Activated CD4-positive, alpha-beta T cell treated with anti-CD3 and anti-CD28 coated beads for 24 hours (primary cell): Measurements from ENCODE around the gene ZBTB46.
"Not testable (repeated sequence)": the region's sequence is repeated elsewhere in the genome, so short reads cannot be mapped to it uniquely, and the experiment has no call there.

Experiments used
- DNase-seq, 2 donors: peaks; one replicate each; pipeline ENCODE4 v3.0.0-alpha.2; 2020; ENCODE audit warnings: low read depth in 2 of 2

Gene ZBTB46

GRCh38 chr20:63815615-63816253 is 15.3 kb downstream of the ZBTB46 start:
- no peak for DNase-seq

- DNase-seq = no peak
Observed at GRCh38 chr20:63814891-63815614, 16.0 kb downstream of the ZBTB46 start.

DNA sequence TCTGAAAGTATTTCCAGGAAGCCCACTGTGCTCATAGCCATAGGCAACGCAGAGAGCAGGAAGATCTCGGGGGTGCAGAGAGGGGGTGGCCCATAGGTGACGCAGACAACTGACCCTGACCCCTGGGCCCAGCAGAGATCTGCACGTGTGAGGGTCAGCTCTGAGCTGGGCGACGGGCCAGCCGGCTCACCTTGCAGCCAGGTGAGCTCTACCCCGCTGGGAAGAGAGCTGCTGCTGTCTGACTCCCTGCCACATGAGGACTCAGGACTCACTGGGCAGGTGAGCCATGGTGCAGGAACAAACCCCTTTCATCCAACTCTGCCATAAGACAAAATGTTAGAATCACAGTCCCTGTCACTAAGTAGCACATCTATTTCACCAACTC is 19.6 kb downstream of the ZBTB46 start:
- DNase-seq = no peak

GRCh38 chr20:63810730-63811490 is 20.2 kb downstream of the ZBTB46 start:
- no peak for DNase-seq

- DNase-seq = no peak
Observed at GRCh38 chr20:63809856-63810255, 21.2 kb downstream of the ZBTB46 start.

- no peak for DNase-seq
Observed at GRCh38 chr20:63808964-63809674, 21.9 kb downstream of the ZBTB46 start.

GRCh38 chr20:63808145-63808724 is 22.8 kb downstream of the ZBTB46 start:
- no peak for DNase-seq

GRCh38 chr20:63807654-63808053 is 23.4 kb downstream of the ZBTB46 start:
- DNase-seq = no peak

- DNase-seq = no peak
Observed at GRCh38 chr20:63804308-63804636, 26.8 kb downstream of the ZBTB46 start.

DNA sequence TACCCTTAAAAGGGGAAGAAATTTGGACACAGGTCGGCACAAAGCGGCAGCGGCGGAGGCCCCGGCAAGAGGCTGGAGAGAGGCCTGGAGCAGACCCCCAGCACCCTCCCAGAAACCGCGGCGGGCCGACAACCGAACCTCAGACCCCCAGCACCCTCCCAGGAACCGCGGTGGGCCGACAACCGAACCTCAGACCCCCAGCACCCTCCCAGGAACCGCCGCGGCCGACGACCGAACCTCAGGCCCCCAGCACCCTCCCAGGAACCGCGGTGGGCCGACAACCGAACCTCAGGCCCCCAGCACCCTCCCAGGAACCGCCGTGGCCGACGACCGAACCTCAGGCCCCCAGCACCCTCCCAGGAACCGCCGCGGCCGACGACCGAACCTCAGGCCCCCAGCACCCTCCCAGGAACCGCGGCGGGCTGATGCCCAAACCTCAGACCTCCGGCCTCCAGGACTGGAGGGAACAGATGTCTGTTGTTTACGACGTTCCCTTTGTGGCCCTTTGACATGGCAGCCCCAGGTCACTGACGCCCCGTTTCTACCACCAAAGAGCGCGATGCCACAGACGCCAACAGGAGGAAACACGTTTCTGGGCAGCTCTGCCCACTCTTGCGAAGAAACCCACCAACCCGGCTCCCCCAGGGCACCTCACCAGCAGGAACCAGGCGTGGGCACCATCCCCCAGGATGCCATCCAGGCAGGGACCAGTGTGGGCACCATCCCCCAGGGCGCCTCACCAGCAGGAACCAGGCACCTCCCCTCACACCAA is 28.4 kb downstream of the ZBTB46 start:
- no peak for DNase-seq

GRCh38 chr20:63801174-63801573 is 29.9 kb downstream of the ZBTB46 start:
- not testable (repeated sequence) for DNase-seq

DNA sequence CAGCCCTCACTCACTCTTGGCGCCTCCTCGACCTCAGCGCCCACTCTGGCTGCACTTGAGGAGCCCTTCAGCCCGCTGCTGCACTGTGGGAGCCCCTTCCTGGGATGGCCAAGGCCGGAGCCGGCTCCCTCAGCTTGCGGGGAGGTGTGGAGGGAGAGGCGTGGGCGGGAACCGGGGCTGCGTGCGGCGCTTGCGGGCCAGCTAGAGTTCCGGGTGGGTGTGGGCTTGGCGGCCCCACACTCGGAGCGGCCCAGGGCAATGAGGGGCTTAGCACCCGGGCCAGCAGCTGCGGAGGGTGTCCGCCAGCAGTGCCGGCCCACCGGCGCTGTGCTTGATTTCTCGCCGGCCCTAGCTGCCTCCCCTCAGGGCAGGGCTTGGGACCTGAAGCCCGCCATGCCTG is 30.7 kb downstream of the ZBTB46 start:
- DNase-seq = not testable (repeated sequence)

DNA sequence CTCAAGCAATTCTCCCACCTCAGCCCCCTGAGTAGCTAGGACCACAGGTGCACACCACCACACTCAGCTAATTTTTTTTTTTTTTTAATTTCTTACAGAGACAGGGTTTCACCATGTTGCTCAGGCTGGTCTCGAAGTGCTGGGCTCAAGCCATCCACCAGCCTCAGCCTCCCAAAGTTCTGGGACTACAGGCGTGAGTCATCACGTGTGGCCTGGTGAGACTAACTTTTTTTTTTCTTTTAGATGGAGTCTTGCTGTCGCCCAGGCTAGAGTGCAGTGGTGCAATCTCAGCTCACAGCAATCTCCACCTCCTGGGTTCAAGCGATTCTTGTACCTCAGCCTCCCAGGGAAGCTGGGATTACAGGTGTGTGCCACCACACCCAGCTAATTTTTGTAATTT is 31.9 kb downstream of the ZBTB46 start:
- DNase-seq = not testable (repeated sequence)

DNA sequence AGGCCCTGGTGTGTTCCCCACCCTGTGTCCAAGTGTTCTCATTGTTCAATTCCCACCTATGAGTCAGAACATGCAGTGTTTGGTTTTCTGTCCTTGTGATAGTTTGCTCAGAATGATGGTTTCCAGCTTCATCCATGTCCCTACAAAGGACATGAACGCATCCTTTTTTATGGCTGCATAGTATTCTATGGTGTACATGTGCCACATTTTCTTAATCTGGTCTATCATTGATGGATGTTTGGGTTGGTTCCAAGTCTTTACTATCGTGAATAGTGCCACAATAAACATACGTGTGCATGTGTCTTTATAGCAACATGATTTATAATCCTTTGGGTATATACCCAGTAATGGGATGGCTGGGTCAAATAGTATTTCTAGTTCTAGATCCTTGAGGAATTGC is 33.9 kb downstream of the ZBTB46 start:
- DNase-seq = not testable (repeated sequence)

DNA sequence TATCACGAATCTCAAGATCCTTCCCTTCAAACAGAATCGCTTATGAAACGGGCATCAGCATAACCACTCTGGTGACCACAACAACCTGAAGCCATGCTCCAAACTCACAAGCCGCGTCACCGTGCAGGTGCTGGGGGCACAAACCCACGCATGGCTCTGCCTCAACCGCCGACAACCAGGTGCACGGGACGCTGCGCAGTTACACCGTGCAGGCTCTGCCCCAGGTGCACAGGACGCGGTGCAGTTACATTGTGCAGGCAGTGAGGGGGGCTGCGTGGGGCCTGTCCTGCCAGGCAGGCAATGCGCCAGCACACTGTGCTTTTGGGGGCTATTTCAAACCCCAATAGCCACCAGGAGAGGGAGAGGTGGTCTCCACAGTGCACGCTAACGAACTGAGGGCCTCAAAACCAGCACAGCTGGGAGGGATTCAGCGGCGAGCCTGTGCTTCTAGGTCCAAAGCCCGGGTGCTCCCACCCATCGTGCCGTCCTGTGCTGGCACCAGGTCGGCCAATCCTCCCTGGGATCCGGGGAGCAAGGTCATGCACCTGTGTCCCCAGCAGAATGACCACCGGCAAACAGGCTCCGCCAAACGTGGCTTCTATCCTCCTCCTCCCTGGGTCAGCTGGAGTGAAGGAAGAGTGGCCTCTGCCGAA is 35.8 kb downstream of the ZBTB46 start:
- no peak for DNase-seq

DNA sequence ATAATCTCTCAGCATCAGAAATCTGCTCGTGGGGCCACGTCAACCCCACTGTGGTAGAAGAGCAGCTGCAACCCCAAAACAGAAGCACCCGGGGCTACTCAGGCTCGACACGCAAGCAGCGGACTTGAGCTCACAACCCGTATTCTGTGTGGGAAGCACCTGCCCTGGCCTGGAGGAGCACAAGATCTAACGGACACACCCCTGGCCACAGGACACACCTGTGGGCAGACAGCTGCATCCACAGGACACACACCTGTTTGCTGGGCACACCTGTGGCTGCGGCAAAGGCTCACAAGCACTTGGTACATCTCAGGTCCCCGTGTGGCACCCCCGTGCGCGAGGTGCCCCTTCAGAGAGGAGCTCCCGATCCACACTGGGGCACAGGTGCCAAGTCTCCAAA is 36.5 kb downstream of the ZBTB46 start:
- DNase-seq = no peak

DNA sequence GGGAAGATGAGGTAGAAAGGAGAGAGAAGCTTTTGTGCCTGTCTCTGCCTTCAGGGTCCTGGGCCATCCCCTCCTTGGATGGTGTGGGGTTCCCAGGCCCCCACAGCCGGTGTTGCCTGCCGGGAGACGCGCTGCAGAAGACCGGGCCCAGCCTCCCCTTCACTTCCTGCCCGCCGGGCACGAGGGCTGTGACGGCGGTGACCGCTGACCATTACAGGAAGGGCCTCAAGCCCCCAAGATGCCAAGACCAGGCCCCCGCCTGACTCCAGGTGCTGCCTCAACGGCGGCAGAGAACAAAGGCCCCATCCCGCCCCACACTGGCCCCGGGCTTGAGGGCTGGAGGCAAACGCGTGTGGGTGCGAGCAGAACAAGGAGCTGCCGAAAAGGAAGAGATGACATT is 38.2 kb downstream of the ZBTB46 start:
- no peak for DNase-seq

GRCh38 chr20:63791497-63792156 is 39.4 kb downstream of the ZBTB46 start:
- no peak for DNase-seq

- DNase-seq = no peak
Observed at GRCh38 chr20:63790572-63791168, 40.4 kb downstream of the ZBTB46 start.
